A549 treated with Mapracorat at 1 μM for 4 hours (cell line): Measurements from ENCODE around the gene FDX1. TPM values are rescaled to one million over a fixed set of nuclear protein-coding genes. Genes with fewer than 3 reads are reported as not detected.

Experiments
- total RNA-seq: library from RNA; stranded (reverse); fragments of 200-300 nt; extraction: Qiagen RNA extraction; gene quantifications from 5 replicates; pipeline ENCODE4 v1.2.3, GENCODE V29; 2022

FDX1 gene, protein sequence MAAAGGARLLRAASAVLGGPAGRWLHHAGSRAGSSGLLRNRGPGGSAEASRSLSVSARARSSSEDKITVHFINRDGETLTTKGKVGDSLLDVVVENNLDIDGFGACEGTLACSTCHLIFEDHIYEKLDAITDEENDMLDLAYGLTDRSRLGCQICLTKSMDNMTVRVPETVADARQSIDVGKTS
- 16.3 to 18.2 TPM (median 16.7 TPM) in 5 replicates for total RNA-seq

DNA sequence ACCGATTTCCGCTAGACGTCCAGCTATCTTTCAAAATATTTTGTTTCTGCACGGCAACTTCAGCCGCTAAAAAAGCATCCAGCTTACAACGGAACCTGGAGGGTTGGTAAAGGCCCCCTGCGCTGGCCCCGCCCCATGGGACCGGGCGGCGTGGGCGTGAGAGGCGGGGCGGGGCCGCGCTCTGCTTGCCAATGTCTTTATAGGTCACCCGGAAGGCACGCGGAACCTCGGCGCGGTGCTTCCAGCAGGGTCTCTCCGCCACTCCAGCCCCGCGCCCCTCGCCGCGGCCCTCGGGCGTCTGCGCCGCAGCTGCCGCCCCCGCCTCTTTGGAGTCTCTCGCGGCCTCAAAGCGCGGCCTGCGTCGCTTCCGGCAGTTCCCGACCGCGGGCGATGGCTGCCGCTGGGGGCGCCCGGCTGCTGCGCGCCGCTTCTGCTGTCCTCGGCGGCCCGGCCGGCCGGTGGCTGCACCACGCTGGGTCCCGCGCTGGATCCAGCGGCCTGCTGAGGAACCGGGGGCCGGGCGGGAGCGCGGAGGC is at the start of gene FDX1:
Gene FDX1 (plus strand): TSS at position 218 of the 536 bp plus-strand sequence. CDS start 173 bp downstream, at position 391.

Other genes starting within 250 kb of the FDX1 start
- 92.3 to 140 TPM (median 133 TPM) in 5 replicates for gene RDX, start 133.3 kb upstream of the FDX1 start, total RNA-seq